HEK293 (cell line): Measurements from ENCODE around the gene SIGLEC5.

Experiments used
- CTCF ChIA-PET: fragments of 350-600 bp; formaldehyde crosslinking; extraction: SDS; loops from one replicate; lab custom pipeline; 2021; ENCODE audit warnings: antibody characterized with exemption; lab: Yijun Ruan, JAX
- POLR2A ChIA-PET: fragments of 300-600 bp; formaldehyde crosslinking; extraction: SDS; loops from one replicate; lab custom pipeline; 2020; ENCODE audit warnings: antibody characterized with exemption, inconsistent platforms; lab: Yijun Ruan, JAX
- H3K27ac ChIP-seq: fragments of 200-500 bp; sonication (Bioruptor generic); 2 replicates; pipeline ENCODE4 v1.5.1; 2014; ENCODE audit warnings: low read depth, low read length, control low read depth, inconsistent platforms; ENCODE audit errors: extremely low read depth
- H3K36me3 ChIP-seq, 2 experiments: fragments of 200-500 bp in 1 of 2; sonication (Bioruptor generic) in 1 of 2; 1 replicate in 1 of 2; 2 replicates in 1 of 2; pipeline ENCODE4 v1.5.1; 2014 to 2017; ENCODE audit warnings: inconsistent platforms in 2 of 2, low read length in 2 of 2; ENCODE audit not compliant: control insufficient read depth in 2 of 2, insufficient read depth in 1 of 2
- H3K4me1 ChIP-seq: fragments of 200-500 bp; sonication (Bioruptor generic); 2 replicates; pipeline ENCODE4 v1.5.1; 2014; ENCODE audit warnings: mild to moderate bottlenecking, low read length, inconsistent platforms; ENCODE audit not compliant: control insufficient read depth, insufficient read depth
- H3K4me3 ChIP-seq: 2 replicates; pipeline ENCODE4 v1.5.1; 2011; ENCODE audit warnings: low read depth, mild to moderate bottlenecking, control low read depth, low read length, moderate library complexity
- H3K9me3 ChIP-seq: fragments of 200-500 bp; sonication (Bioruptor generic); 2 replicates; pipeline ENCODE4 v1.5.1; 2014; ENCODE audit warnings: low read depth, low read length, inconsistent platforms; ENCODE audit not compliant: control insufficient read depth, insufficient read depth
- GLI2 ChIP-seq: fragments of 450-650 bp; formaldehyde crosslinking; IDR thresholded peaks from 2 replicates; pipeline ENCODE4; 2017; ENCODE audit warnings: missing biosample characterization, missing genetic modification characterization, low read depth, borderline replicate concordance
- HOXD13 ChIP-seq: sonication (generic); formaldehyde crosslinking; IDR thresholded peaks from 2 replicates; pipeline ENCODE4 v1.8.0; 2022; ENCODE audit warnings: missing genetic modification reagents, borderline replicate concordance
- KLF10 ChIP-seq: fragments of 450-650 bp; IDR thresholded peaks from 2 replicates; pipeline ENCODE4 v1.5.1; 2018; ENCODE audit warnings: missing biosample characterization, mild to moderate bottlenecking, missing genetic modification characterization
- KLF7 ChIP-seq: fragments of 450-650 bp; formaldehyde crosslinking; IDR thresholded peaks from 2 replicates; pipeline ENCODE4 v1.5.1; 2016; ENCODE audit warnings: missing biosample characterization, missing genetic modification characterization, borderline replicate concordance
- KLF9 ChIP-seq: fragments of 450-650 bp; formaldehyde crosslinking; IDR thresholded peaks from 2 replicates; pipeline ENCODE4 v1.5.1; 2016; ENCODE audit warnings: missing biosample characterization, missing genetic modification characterization, low read depth
- PRDM4 ChIP-seq: fragments of 450-650 bp; formaldehyde crosslinking; IDR thresholded peaks from 2 replicates; pipeline ENCODE4 v1.5.1; 2017; ENCODE audit warnings: missing biosample characterization, missing genetic modification characterization
- SP2 ChIP-seq: fragments of 450-650 bp; formaldehyde crosslinking; IDR thresholded peaks from 2 replicates; pipeline ENCODE4 v1.5.1; 2016; ENCODE audit warnings: missing biosample characterization, missing genetic modification characterization
- ZEB2 ChIP-seq: fragments of 450-650 bp; formaldehyde crosslinking; IDR thresholded peaks from 2 replicates; pipeline ENCODE4 v1.5.1; 2016; ENCODE audit warnings: missing biosample characterization, missing genetic modification characterization
- ZNF132 ChIP-seq: fragments of 450-650 bp; formaldehyde crosslinking; IDR thresholded peaks from 2 replicates; pipeline ENCODE4 v1.5.1; 2017; ENCODE audit warnings: missing biosample characterization, missing genetic modification characterization, borderline replicate concordance
- ZNF175 ChIP-seq: fragments of 450-650 bp; formaldehyde crosslinking; IDR thresholded peaks from 2 replicates; pipeline ENCODE4 v1.5.1; 2016; ENCODE audit warnings: missing biosample characterization, missing genetic modification characterization
- ZNF248 ChIP-seq: fragments of 450-650 bp; formaldehyde crosslinking; IDR thresholded peaks from 2 replicates; pipeline ENCODE4 v1.5.1; 2017; ENCODE audit warnings: missing biosample characterization, missing genetic modification characterization
- ZNF266 ChIP-seq: fragments of 450-650 bp; formaldehyde crosslinking; IDR thresholded peaks from 2 replicates; pipeline ENCODE4 v1.5.1; 2016; ENCODE audit warnings: missing biosample characterization, missing genetic modification characterization, low read depth
- ZNF341 ChIP-seq: fragments of 450-650 bp; formaldehyde crosslinking; IDR thresholded peaks from 2 replicates; pipeline ENCODE4; 2016; ENCODE audit warnings: low read depth, missing biosample characterization, missing genetic modification characterization
- ZNF510 ChIP-seq: fragments of 450-650 bp; formaldehyde crosslinking; IDR thresholded peaks from 2 replicates; pipeline ENCODE4 v1.5.1; 2018; ENCODE audit warnings: mild to moderate bottlenecking, missing genetic modification characterization, missing biosample characterization; ENCODE audit not compliant: insufficient replicate concordance
- ZNF560 ChIP-seq: fragments of 450-650 bp; formaldehyde crosslinking; IDR thresholded peaks from 2 replicates; pipeline ENCODE4 v1.5.1; 2017; ENCODE audit warnings: missing biosample characterization, missing genetic modification characterization, borderline replicate concordance
- ZNF596 ChIP-seq: fragments of 450-650 bp; IDR thresholded peaks from 2 replicates; pipeline ENCODE4 v1.5.0; 2018; ENCODE audit warnings: missing biosample characterization, mild to moderate bottlenecking, missing genetic modification characterization, moderate library complexity
- ZNF639 ChIP-seq: fragments of 450-650 bp; formaldehyde crosslinking; IDR thresholded peaks from 2 replicates; pipeline ENCODE4 v1.5.1; 2016; ENCODE audit warnings: missing biosample characterization, missing genetic modification characterization
- ZNF658 ChIP-seq: fragments of 450-650 bp; formaldehyde crosslinking; IDR thresholded peaks from 2 replicates; pipeline ENCODE4; 2016; ENCODE audit warnings: missing biosample characterization, missing genetic modification characterization
- ZNF677 ChIP-seq: fragments of 450-650 bp; IDR thresholded peaks from 2 replicates; pipeline ENCODE4 v1.5.0; 2018; ENCODE audit warnings: missing biosample characterization, mild to moderate bottlenecking, missing genetic modification characterization, moderate library complexity
- ZNF791 ChIP-seq: fragments of 450-650 bp; formaldehyde crosslinking; IDR thresholded peaks from 2 replicates; pipeline ENCODE4 v1.5.1; 2016; ENCODE audit warnings: missing biosample characterization, missing genetic modification characterization

SIGLEC5 gene

GRCh38 chr19:51621178-51621577 lies 9.0 kb downstream of the SIGLEC5 start (continued):
- TF ChIP-seq PRDM4 (tag by site-specific recombination) (no peak), KLF9 (no peak), ZNF341 (tag by site-specific recombination) (no peak)

- Histone ChIP-seq H3K9me3 (no peaks in the 10 kb centered on the region), H3K4me3 (no peak overlapping the region), H3K4me1 (no peaks in the 10 kb centered on the region), H3K27ac (no peak overlapping the region), H3K36me3 (no peaks in the 10 kb centered on the region)
- ChIA-PET CTCF (interaction anchor here (1.2 to 2.1 kb wide), 3 partner anchors 8 to 44 kb away, joined by 4 to 8 read pairs (median 4); no protein-coding TSS in a partner anchor), POLR2A (no interaction called here)
- TF ChIP-seq SP2 (tag by site-specific recombination), result no peak
- TF ChIP-seq ZEB2 (tag by site-specific recombination), result no peak
- no peak for TF ChIP-seq ZNF175
- no peak for TF ChIP-seq ZNF560 (tag by site-specific recombination)
- no peak for TF ChIP-seq ZNF266
- TF ChIP-seq ZNF677 (tag by site-specific recombination), result no peak
- no peak for TF ChIP-seq ZNF658 (tag by site-specific recombination)
- TF ChIP-seq KLF10 (tag by site-specific recombination), result no peak
- TF ChIP-seq ZNF639 (tag by site-specific recombination), result no peak
- no peak for TF ChIP-seq KLF7
- no peak for TF ChIP-seq ZNF791 (tag by site-specific recombination)
Measured at GRCh38 chr19:51615991-51616390, 14.2 kb downstream of the SIGLEC5 start.

- Histone ChIP-seq H3K27ac (no peak overlapping the region), H3K4me3 (no peak overlapping the region), H3K4me1 (no peaks in the 10 kb centered on the region), H3K36me3 (no peaks in the 10 kb centered on the region), H3K9me3 (no peaks in the 10 kb centered on the region)
- TF ChIP-seq GLI2 (tag by site-specific recombination), result no peak
- no peak for TF ChIP-seq ZNF132
- no peak for TF ChIP-seq ZNF596 (tag by site-specific recombination)
- TF ChIP-seq ZNF248 (tag by site-specific recombination), result no peak
- no peak for TF ChIP-seq ZNF510 (tag by site-specific recombination)
- TF ChIP-seq HOXD13 (CRISPR knock-in tag), result no peak
- CTCF ChIA-PET, result interaction anchor here (0.6 to 2.1 kb wide), 8 partner anchors 23 to 552 kb away, joined by 3 to 8 read pairs (median 3); no protein-coding TSS in a partner anchor
- POLR2A ChIA-PET, result interaction anchor here (0.6 kb wide), 1 partner anchor 1007 kb away, joined by 4 read pairs; no protein-coding TSS in a partner anchor
Measured at GRCh38 chr19:51614789-51615188, 15.4 kb downstream of the SIGLEC5 start.
